HG03280 (cell line): ENCODE results near the gene ARPC3.
A peak's percentile ranks its signal among the peaks of the same experiment; 100 is the strongest.
"Not testable (repeated sequence)": the region's sequence is repeated elsewhere in the genome, so short reads cannot be mapped to it uniquely, and the experiment has no call there.

ENCODE experiments used
- ATAC-seq: cut with Tn5 transposase; IDR thresholded peaks from one replicate; pipeline ENCODE4 v1.9.1; 2021; ENCODE audit warnings: mild to moderate bottlenecking, moderate library complexity; ENCODE audit not compliant: unreplicated experiment

The ARPC3 gene

GRCh38 chr12:110420644-110421043 is 29.5 kb downstream of the ARPC3 start:
- ATAC-seq: not testable (repeated sequence)

GRCh38 chr12:110417113-110417512 is 33.0 kb downstream of the ARPC3 start:
- ATAC-seq: not testable (repeated sequence)

GRCh38 chr12:110410086-110410485 is 40.1 kb downstream of the ARPC3 start:
- not testable (repeated sequence) for ATAC-seq

- not testable (repeated sequence) for ATAC-seq
Observed at GRCh38 chr12:110405126-110405662, 44.9 kb downstream of the ARPC3 start.

- ATAC-seq: no peak
Observed at GRCh38 chr12:110403976-110404682, 46.0 kb downstream of the ARPC3 start.

- ATAC-seq: peak; percentile 75
Observed at GRCh38 chr12:110403146-110403975, 46.8 kb downstream of the ARPC3 start, which contains the start of gene ANAPC7. Gene ANAPC7 (minus strand): TSS chr12:110403708. CDS start chr12:110403627, 81 bp downstream.
